Activated T-helper 1 cell treated with anti-CD3 and anti-CD28 coated beads, Interleukin-12 subunit alpha, Interleukin-12 subunit beta, Interleukin-2, Interleukin-4 antibody, amounts not matched to agents 30 ng/mL and 10 ng/mL and 1 ng/mL, durations not matched to agents 14 hours and 24 hours and 36 hours (primary cell): ENCODE data around the gene DNER. TPM values are rescaled to one million over a fixed set of nuclear protein-coding genes. Genes with fewer than 3 reads are reported as not detected.

Experiments
- DNase-seq: peaks from one replicate; pipeline ENCODE4 v3.0.0; 2021; ENCODE audit warnings: low spot score
- H3K27ac Mint-ChIP-seq: one replicate; pipeline ENCODE4 v1.8.0; 2021; ENCODE audit warnings: mild to moderate bottlenecking, mixed read lengths
- H3K27me3 Mint-ChIP-seq: one replicate; pipeline ENCODE4 v1.8.0; 2022; ENCODE audit warnings: mild to moderate bottlenecking, moderate library complexity, mixed read lengths; ENCODE audit not compliant: insufficient read depth
- H3K36me3 Mint-ChIP-seq: one replicate; pipeline ENCODE4 v1.8.0; 2021; ENCODE audit warnings: low read depth, mixed read lengths
- H3K4me1 Mint-ChIP-seq: one replicate; pipeline ENCODE4 v1.8.0; 2021; ENCODE audit warnings: low read depth, mixed read lengths
- H3K4me3 Mint-ChIP-seq: one replicate; pipeline ENCODE4 v1.8.0; 2021; ENCODE audit warnings: mild to moderate bottlenecking, moderate library complexity, mixed read lengths
- H3K9me3 Mint-ChIP-seq: one replicate; pipeline ENCODE4 v1.8.0; 2021; ENCODE audit warnings: mixed read lengths
- intact Hi-C: fragments of 100-400 bp; cut with micrococcal nuclease; formaldehyde crosslinking; loops from one replicate; pipeline ENCODE4 v1.15.1; 2024
- total RNA-seq: library from RNA; stranded (reverse); gene quantifications from 2 replicates; pipeline ENCODE4 v1.2.3, GENCODE V29; 2022

Gene DNER
- total RNA-seq, 1 donor from 2014 or later, result not detected

- Mint-ChIP-seq H3K9me3 (no peaks in the 10 kb centered on the region), H3K27me3 (no peaks in the 10 kb centered on the region), H3K4me3 (no peak overlapping the region), H3K36me3 (no peaks in the 10 kb centered on the region), H3K27ac (no peak overlapping the region), H3K4me1 (no peaks in the 10 kb centered on the region)
- no peak for DNase-seq
- intact Hi-C loops, result no loop called here
Measured at GRCh38 chr2:229443546-229444268, 270.6 kb downstream of the DNER start.

DNA sequence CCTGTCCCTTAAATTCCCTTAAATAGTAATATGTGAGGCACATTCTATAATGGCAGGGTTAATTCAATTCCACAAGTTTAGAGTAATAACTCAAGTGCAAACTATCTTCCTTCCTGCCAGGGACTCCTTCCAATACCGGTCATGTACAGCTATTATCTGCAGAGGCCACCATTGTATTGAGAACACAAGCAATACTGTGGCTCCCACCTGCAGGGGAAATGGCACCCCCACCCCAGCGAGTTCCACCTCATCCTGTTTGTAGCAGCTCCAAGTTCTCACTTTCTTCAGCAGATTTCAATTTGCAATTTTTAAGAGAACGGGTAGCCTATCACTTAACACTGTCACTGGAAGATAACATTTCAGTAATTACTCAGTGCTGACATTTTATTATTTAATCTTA lies 271.2 kb downstream of the DNER start:
- intact Hi-C loops, result no loop called here
- Mint-ChIP-seq H3K9me3 (no peaks in the 10 kb centered on the region), H3K4me3 (no peak overlapping the region)

DNA sequence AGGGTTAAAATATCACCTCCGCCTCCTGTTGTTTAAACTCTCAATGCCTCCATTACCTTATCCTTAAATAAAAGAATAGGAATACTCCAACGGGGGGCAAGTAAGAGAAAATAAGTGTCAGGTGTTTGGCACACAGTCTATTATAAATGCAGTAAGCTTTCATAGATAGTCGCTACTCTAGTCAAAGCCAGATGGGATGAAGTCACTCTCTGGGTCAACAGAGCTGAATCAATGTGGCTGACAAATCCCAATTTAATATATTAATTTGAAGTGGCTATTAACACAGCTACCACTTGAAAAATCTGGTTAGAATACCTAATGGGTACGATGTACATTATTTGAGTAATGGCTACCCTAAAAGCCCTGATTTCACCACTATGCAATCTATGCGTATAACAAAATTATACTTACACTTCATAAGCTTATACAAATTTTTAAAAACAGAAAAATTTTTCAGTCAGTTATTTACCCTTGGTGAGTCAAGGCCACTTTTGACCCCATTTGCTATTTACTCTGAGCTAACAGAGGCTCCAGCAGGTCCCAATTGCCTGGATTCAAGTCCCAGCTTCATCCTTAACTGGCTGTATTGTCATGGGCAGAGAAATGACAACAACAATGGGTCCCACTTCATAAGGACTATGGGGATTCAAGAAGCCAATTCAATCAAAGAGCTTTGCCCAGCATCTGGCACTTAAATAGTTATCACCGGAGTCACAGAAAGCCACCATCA lies 275.8 kb downstream of the DNER start:
- DNase-seq, result no peak
- no peaks in the 10 kb centered on the region for H3K27me3 Mint-ChIP-seq
- no peaks in the 10 kb centered on the region for H3K4me1 Mint-ChIP-seq
- H3K36me3 Mint-ChIP-seq, result no peaks in the 10 kb centered on the region
- no peaks in the 10 kb centered on the region for H3K9me3 Mint-ChIP-seq
- H3K27ac Mint-ChIP-seq, result no peak overlapping the region
- no peak overlapping the region for H3K4me3 Mint-ChIP-seq
- intact Hi-C loops, result no loop called here

More for the DNA sequence above, 271.2 kb downstream of the DNER start:
- Mint-ChIP-seq H3K27ac (no peak overlapping the region), H3K4me1 (no peaks in the 10 kb centered on the region), H3K27me3 (no peaks in the 10 kb centered on the region), H3K36me3 (no peaks in the 10 kb centered on the region)
- DNase-seq, result no peak

GRCh38 chr2:229437467-229437866 lies 276.9 kb downstream of the DNER start:
- Mint-ChIP-seq H3K27ac (no peak overlapping the region), H3K27me3 (no peaks in the 10 kb centered on the region), H3K4me1 (no peaks in the 10 kb centered on the region), H3K4me3 (no peak overlapping the region), H3K9me3 (no peaks in the 10 kb centered on the region), H3K36me3 (no peaks in the 10 kb centered on the region)
- no peak for DNase-seq
- intact Hi-C loops, result no loop called here

DNA sequence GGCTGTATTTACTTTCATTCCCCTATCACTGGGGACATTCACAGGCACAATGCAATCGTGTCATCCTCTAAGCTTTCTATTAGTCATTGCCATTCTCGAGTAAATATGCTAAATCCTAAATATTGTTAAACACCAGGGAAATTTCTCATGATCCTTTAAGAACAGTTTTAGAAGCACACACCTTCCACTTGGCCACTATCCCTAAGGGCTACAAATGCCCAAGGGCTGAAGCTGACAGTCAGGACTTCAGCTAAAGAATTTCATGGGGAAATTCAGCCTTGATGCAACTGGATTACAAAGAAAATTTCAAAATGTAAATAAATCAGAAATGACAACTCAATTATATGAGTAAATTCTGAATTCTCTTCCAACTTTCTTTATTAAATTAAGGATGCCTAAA lies 280.2 kb downstream of the DNER start:
- Mint-ChIP-seq H3K27me3 (no peaks in the 10 kb centered on the region), H3K4me1 (no peaks in the 10 kb centered on the region), H3K36me3 (no peaks in the 10 kb centered on the region), H3K4me3 (no peak overlapping the region), H3K27ac (no peak overlapping the region), H3K9me3 (no peaks in the 10 kb centered on the region)
- no peak for DNase-seq
- intact Hi-C loops, result no loop called here

DNA sequence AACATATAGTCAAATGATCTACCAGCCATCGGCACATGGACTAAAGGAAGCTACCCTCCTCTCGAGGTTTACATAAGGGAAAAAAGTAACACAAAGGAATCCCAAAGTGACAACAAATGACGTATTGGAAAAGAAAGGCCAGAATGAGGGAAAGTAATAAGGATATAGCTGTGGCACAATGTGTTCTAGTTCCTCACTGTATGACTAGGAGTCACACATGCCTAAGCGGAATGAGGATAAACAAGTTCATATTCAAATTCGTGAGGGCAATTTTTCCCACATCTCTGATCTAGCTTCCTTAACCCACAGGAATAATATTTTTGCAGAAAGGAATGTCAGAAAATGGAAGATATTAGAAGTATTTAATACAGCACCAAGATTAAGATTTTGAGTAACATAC lies 281.0 kb downstream of the DNER start:
- no peaks in the 10 kb centered on the region for H3K27me3 Mint-ChIP-seq
- no peaks in the 10 kb centered on the region for H3K4me1 Mint-ChIP-seq
- H3K27ac Mint-ChIP-seq, result no peak overlapping the region
- H3K4me3 Mint-ChIP-seq, result no peak overlapping the region
- intact Hi-C loops, result no loop called here
- H3K36me3 Mint-ChIP-seq, result no peaks in the 10 kb centered on the region
- DNase-seq, result no peak
- no peaks in the 10 kb centered on the region for H3K9me3 Mint-ChIP-seq

DNA sequence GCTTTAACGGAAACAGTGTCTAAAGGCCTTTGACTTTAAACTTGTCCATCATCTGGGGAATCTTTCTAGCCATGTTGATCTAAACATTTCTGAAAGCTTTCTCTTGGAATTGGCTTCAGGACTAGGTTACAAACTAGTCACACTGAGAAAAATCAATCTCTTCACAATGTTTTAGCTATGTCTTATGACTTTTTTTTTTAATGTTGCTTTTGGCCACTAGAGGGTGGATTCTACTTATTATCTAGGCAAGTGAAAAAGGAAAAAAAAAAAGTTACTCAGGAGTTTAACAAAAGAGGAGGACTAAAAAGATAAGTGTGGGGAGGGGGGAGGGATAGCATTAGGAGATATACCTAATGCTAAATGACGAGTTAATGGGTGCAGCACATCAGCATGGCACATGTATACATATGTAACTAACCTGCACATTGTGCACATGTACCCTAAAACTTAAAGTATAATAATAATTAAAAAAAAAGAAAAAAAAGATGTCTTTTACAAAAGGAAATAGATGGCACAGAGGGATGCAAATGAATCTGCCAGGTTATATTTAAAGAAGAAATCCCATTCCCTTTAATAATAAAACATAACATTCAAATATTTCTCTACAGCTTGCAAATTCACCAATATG lies 282.9 kb downstream of the DNER start:
- Mint-ChIP-seq H3K9me3 (no peaks in the 10 kb centered on the region), H3K27me3 (no peaks in the 10 kb centered on the region), H3K4me3 (no peak overlapping the region), H3K27ac (no peak overlapping the region), H3K36me3 (no peaks in the 10 kb centered on the region), H3K4me1 (no peaks in the 10 kb centered on the region)
- intact Hi-C loops, result no loop called here
- DNase-seq, result no peak

GRCh38 chr2:229429589-229429988 lies 284.8 kb downstream of the DNER start:
- no peaks in the 10 kb centered on the region for H3K4me1 Mint-ChIP-seq
- intact Hi-C loops, result no loop called here
- DNase-seq, result no peak
- no peak overlapping the region for H3K27ac Mint-ChIP-seq
- no peaks in the 10 kb centered on the region for H3K9me3 Mint-ChIP-seq
- H3K4me3 Mint-ChIP-seq, result no peak overlapping the region
- H3K27me3 Mint-ChIP-seq, result no peaks in the 10 kb centered on the region
- no peaks in the 10 kb centered on the region for H3K36me3 Mint-ChIP-seq

GRCh38 chr2:229426464-229426863 lies 287.9 kb downstream of the DNER start:
- Mint-ChIP-seq H3K36me3 (no peaks in the 10 kb centered on the region), H3K9me3 (no peaks in the 10 kb centered on the region), H3K27me3 (no peaks in the 10 kb centered on the region), H3K4me1 (no peaks in the 10 kb centered on the region), H3K4me3 (no peak overlapping the region), H3K27ac (no peak overlapping the region)
- intact Hi-C loops, result no loop called here
- DNase-seq, result no peak

GRCh38 chr2:229425598-229425997 lies 288.8 kb downstream of the DNER start:
- no peak overlapping the region for H3K4me3 Mint-ChIP-seq
- H3K27me3 Mint-ChIP-seq, result no peaks in the 10 kb centered on the region
- intact Hi-C loops, result no loop called here
- H3K36me3 Mint-ChIP-seq, result no peaks in the 10 kb centered on the region
- no peaks in the 10 kb centered on the region for H3K4me1 Mint-ChIP-seq
- no peak for DNase-seq
- no peak overlapping the region for H3K27ac Mint-ChIP-seq
- no peaks in the 10 kb centered on the region for H3K9me3 Mint-ChIP-seq

GRCh38 chr2:229422063-229422462 lies 292.3 kb downstream of the DNER start:
- no peak for DNase-seq
- Mint-ChIP-seq H3K27me3 (no peaks in the 10 kb centered on the region), H3K4me3 (no peak overlapping the region), H3K36me3 (no peaks in the 10 kb centered on the region), H3K27ac (no peak overlapping the region), H3K9me3 (no peaks in the 10 kb centered on the region), H3K4me1 (no peaks in the 10 kb centered on the region)
- intact Hi-C loops, result no loop called here

GRCh38 chr2:229419158-229419557 lies 295.2 kb downstream of the DNER start:
- Mint-ChIP-seq H3K27me3 (no peaks in the 10 kb centered on the region), H3K36me3 (no peaks in the 10 kb centered on the region), H3K9me3 (no peaks in the 10 kb centered on the region), H3K27ac (no peak overlapping the region), H3K4me3 (no peak overlapping the region), H3K4me1 (no peaks in the 10 kb centered on the region)
- no peak for DNase-seq
- intact Hi-C loops, result no loop called here

DNA sequence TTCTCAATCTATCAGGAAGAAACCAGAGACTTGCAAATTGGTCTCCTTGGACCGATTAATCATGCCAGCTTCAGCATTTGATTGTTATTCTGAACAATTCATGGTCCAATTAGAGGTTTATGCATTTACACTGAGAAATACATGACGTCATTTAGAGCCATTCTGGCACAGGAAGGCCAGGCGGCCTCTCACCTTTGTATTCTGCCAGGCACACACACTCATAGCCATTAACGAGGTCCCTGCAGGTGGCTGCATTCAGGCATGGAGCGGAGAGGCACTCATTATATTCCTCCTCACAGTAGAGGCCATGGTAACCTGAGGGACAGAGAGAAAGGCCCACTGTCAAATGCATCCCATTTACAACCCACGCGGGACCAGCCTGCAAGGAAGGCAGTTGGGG lies 296.4 kb downstream of the DNER start:
- H3K4me3 Mint-ChIP-seq, result no peak overlapping the region
- DNase-seq, result no peak
- H3K9me3 Mint-ChIP-seq, result no peaks in the 10 kb centered on the region
- H3K27me3 Mint-ChIP-seq, result no peaks in the 10 kb centered on the region
- no peak overlapping the region for H3K27ac Mint-ChIP-seq
- intact Hi-C loops, result no loop called here
- H3K36me3 Mint-ChIP-seq, result no peaks in the 10 kb centered on the region
- no peaks in the 10 kb centered on the region for H3K4me1 Mint-ChIP-seq
